ENCODE data around the gene LGI4.
A peak's percentile ranks its signal among the peaks of the same experiment; 100 is the strongest.

Gene LGI4

GRCh38 chr19:35088131-35088913 is 46.5 kb downstream of the LGI4 start:
- DNase-seq (ENCODE audit: low spot score) (peak; percentile 90), FAIRE-seq (peak; percentile 98)

GRCh38 chr19:35087393-35087792 is 47.5 kb downstream of the LGI4 start:
- DNase-seq (ENCODE audit: low spot score) (no peak), FAIRE-seq (no peak)

DNA sequence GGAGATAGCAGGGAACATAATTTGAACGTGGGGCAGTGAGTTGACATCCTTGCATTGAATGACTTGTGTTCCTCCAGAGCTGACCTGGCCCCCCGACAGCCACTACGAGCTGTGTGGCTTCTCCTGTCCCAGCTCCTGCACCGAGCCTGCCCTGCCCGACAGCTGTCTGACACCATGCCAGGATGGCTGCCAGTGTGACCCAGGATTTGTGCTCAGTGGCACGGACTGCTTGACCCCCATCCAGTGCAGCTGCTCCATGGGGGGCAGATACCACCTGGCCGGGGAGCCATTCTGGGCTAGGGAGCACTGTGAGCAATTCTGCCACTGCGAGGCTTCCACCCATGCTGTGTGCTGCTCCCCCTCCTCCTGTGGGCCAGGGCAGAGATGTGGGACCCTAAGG is 48.4 kb downstream of the LGI4 start:
- no peak for FAIRE-seq
- no peak for DNase-seq (ENCODE audit: low spot score)

DNA sequence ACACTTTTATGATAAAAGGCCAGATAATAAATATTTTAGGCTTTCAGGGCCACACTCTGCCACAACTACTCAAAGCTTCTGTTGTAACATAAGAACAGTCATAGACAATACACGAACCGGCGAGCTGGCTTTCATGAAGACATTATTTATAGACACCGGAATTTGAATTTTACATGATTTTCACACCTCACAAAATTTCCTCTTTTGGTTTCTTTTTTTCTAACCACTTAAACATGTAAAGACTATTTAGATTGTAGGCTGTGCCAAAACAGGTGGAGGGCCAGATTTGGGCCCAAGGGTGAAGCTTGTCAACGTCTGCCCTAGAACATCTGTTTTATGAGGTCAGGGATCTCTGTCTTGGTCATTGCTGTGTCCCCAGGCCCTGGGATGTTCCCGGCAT is 48.9 kb downstream of the LGI4 start:
- no peak for FAIRE-seq

DNA sequence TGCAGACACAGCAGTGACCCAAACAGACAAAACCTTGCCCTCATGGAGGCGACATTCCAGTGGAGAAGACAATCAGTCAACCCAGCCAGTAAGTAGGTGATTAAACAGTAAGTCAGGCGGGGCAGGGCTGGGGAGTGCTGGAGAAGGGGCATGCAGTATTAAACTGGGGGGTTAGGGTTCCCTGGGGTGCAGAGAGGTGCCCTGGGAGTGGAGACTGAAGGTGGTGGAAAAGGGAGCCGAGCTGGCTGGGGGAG is 50.4 kb downstream of the LGI4 start:
- FAIRE-seq (peak; percentile 50), DNase-seq (ENCODE audit: low spot score) (no peak)

More for the DNA sequence above, 48.9 kb downstream of the LGI4 start:
- no peak for DNase-seq (ENCODE audit: low spot score)

DNA sequence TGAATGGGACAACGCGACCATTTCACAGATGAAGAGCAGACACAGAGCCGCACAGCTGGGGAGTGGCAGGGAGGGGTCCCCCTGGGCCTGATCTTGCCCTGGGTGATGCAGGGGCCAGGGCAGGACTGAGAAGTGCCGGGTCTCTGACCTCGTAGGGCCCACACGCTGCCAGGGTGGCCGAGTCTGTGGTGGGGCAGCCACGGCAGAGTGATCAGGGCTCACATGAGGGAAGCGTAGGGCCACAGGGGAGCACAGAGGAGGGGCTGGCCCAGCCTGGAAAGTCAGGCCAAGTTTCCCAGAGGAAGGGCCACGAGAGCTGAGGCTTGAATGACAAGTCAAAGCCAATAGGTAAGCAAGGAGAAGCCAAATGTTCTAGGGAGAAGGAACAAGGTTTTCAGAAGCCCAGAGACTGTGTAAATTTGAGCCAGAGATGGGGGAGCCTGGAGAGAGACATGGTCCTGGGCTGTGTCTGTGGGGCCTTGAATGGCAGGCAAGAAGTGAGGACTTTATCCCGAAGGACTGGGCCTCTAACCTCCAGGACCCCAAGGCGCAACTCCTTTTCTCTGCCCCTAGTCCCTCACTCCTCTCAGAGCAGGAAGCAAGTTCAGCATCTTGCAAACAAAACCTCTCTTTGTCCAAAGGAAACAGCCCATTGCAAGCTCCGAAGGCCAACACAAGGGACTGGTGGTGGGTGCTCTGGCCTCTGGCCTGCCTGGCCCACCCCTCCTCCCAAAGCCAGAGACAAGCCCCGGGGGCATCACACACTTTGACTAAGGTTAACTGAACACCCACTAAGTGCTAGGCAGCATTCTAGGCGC is 51.0 kb downstream of the LGI4 start:
- FAIRE-seq = no peak
- DNase-seq (ENCODE audit: low spot score) = no peak

DNA sequence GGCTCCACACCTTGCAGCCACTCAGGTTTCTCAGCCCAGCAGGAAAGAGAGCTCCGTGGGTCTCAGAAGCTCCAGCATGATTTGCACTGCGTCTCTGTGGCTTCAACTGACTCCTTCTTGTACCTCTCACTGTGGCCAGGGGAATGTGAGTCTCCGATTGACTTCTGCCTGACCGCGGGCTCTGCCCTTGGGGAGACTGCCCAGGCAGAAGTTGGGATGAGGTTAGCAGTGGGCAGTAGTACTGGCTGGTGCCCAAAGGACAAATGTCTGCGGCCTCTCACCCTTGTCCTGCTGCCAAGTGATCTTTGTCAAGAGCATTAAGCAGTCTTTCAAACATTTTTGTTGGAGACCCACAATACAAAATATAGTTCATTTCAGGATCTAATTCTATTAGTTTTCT is 53.7 kb downstream of the LGI4 start:
- FAIRE-seq (no peak), DNase-seq (ENCODE audit: low spot score) (no peak)

GRCh38 chr19:35080613-35081170 is 54.2 kb downstream of the LGI4 start:
- no peak for FAIRE-seq

GRCh38 chr19:35079826-35080225 is 55.0 kb downstream of the LGI4 start:
- no peak for FAIRE-seq

More at GRCh38 chr19:35080613-35081170, 54.2 kb downstream of the LGI4 start:
- no peak for DNase-seq (ENCODE audit: low spot score)

GRCh38 chr19:35077411-35078223 is 57.2 kb downstream of the LGI4 start:
- FAIRE-seq = no peak
- DNase-seq (ENCODE audit: low spot score) = no peak

More at GRCh38 chr19:35079826-35080225, 55.0 kb downstream of the LGI4 start:
- no peak for DNase-seq (ENCODE audit: low spot score)

DNA sequence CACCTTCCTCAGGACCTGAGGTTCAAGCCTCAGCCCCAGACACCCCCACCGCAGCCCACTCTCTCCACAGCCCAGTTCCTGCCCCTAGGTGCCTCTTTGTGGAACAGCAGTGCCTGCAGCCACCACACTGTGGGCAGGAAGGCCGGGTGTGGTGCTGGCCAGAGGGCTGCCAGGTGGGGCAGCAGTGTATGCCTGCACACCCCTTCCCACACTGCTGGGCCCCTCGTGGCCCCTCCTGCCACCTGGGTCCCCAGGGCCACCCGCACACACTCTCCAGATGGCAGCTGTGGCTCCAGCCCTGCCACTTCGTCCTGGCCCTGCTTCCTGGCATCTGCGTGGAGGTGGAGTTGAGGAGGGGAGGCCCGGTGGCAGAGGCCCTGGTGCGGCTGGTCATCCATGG is 58.2 kb downstream of the LGI4 start:
- no peak for FAIRE-seq
- DNase-seq (ENCODE audit: low spot score) = no peak

- FAIRE-seq = no peak
- DNase-seq (ENCODE audit: low spot score) = no peak
Measured at GRCh38 chr19:35076026-35076370, 58.9 kb downstream of the LGI4 start.

GRCh38 chr19:35075202-35076025 is 59.4 kb downstream of the LGI4 start:
- DNase-seq (ENCODE audit: low spot score) (no peak), FAIRE-seq (no peak)
